PFSK-1 (cell line): ENCODE measurements around the gene MRPL20.

ENCODE experiments used
- FOXP2 ChIP-seq: optimal IDR thresholded peaks from 2 replicates; pipeline ENCODE3; 2011; ENCODE audit warnings: borderline replicate concordance, control low read depth, inconsistent platforms; ENCODE audit not compliant: insufficient read depth; ENCODE audit errors: extremely low read length, extremely low read depth
- POLR2AphosphoS5 ChIP-seq: IDR thresholded peaks from 2 replicates; pipeline ENCODE4 v1.6.1; 2012; ENCODE audit warnings: low read depth, mild to moderate bottlenecking, control low read depth, low read length, moderate library complexity
- REST ChIP-seq, 2 experiments: IDR thresholded peaks; 2 replicates each; pipeline versions ENCODE4 v1.6.1 to v1.8.0; 2011 to 2012; ENCODE audit warnings: low read depth in 2 of 2, low read length in 2 of 2, control low read depth in 1 of 2, inconsistent platforms in 1 of 2, mild to moderate bottlenecking in 1 of 2, moderate library complexity in 1 of 2; ENCODE audit not compliant: insufficient read depth in 1 of 2
- SIN3A ChIP-seq: IDR thresholded peaks from 2 replicates; pipeline ENCODE4 v1.6.1; 2012; ENCODE audit warnings: mild to moderate bottlenecking, low read length, moderate library complexity, borderline replicate concordance; ENCODE audit not compliant: insufficient read depth

DNA sequence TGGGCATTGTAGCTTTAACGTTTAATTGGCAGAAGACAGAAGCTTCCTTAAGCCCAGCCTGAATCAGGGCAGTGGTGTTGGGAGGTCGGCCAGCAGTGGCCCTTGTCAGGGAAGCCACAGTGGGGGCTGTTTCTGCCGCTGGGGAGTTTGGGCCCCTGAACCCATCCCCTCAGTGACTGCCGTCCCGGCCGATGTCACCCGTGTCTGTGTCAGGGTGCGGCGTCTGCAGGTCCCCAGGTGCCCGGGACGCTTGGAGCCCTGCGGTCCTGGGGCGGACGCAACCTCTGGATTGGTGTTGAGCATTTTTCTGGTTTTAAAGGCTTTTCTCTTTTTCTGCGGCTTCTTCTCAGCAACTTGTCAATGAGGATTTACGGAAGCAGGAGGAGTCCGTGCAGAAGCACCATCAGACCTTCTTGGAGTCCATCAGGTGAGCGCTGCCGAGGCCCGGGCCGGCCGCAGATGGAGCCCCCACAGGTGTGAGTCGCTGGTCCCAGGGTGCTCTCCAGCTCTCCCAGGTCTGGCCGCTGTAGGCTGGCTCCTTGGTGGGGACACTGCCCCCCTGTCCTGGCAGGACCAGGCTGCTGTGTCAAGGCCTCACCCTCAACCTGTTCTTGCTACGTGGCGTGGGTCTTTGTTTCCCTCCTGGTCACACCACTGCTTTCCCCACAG is 44.7 kb upstream of the MRPL20 start:
- TF ChIP-seq REST (IDR thresholded peaks at IDR 0.05; ENCODE audit: insufficient read depth in 1 of 2, low read depth in 2 of 2, low read length in 2 of 2) (no peak), POLR2AphosphoS5 (no peak), FOXP2 (no peak), SIN3A (no peak)
